Stimulated activated CD4-positive, alpha-beta T cell treated with anti-CD3 and anti-CD28 coated beads, Interleukin-2, amount 100 ng/mL, for 48 hours (primary cell): ENCODE results near the gene TSPAN17.

Experiments
- DNase-seq, 2 donors: peaks; one replicate each; pipeline ENCODE4 v3.0.0-alpha.2; 2020

Gene TSPAN17

DNA sequence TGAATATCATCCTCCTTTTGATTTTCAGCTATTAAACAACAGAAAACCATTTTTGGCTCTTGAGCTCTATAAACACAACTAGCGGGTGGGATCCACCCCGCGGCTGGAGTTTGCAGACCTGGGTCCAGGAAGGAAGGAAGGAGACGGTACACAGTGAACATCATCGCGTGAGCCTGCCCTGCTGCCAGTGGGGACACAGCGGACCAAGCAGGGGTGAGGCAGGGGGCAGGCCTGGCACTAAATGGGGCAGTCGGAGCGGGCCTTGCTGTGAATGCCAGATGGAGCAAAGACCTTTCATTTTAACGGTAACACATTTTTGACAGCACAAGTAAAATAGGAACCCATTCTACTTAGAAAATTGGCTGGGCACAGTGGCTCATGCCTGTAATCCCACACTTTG lies 14.4 kb downstream of the TSPAN17 start:
- DNase-seq: no peak

DNA sequence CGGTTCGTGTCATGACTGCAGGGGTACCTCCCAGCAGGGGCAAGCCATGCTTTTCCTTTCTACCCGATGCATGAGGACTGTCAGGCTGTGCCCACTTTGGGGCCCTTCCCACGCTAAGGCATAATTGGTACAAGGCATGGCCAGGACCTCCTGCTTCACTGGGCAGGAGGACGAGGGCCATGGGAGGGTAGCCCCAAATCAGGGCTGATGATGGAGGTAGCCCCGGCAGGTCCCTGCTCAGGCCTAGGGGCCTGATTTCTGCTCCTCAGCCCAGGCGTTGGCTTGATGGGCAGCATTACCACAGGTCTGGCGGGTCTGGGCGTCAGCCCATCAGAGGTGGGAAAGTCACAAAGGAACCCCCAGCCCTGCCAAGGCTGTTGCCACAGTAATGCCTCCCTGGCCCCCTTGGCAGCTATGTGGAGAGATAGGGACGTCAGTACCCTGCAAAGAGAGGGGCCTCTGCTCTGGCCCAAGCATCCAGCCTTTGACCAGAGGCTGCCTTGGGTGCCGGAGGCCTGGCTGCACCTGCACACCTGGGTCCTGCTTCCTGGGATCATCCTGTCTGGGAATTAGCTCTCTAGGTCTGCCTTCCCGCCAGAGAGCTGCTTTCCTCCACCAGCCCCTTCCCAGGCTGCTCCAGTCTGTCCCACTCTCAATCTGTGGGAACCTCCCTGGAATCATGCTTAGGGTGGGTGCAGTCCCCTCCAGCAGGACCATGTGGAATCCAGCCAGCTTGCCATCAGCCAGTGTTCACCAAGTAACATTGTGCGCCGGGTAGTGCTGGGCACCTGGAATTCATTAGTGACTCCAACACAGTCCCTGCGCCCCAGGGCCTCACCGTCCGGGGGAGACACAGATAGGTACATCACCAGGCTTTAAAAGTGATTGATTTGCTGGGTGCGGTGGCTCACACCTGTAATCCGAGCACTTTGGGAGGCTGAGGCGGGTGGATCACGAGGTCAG lies 15.4 kb downstream of the TSPAN17 start:
- no peak for DNase-seq

DNA sequence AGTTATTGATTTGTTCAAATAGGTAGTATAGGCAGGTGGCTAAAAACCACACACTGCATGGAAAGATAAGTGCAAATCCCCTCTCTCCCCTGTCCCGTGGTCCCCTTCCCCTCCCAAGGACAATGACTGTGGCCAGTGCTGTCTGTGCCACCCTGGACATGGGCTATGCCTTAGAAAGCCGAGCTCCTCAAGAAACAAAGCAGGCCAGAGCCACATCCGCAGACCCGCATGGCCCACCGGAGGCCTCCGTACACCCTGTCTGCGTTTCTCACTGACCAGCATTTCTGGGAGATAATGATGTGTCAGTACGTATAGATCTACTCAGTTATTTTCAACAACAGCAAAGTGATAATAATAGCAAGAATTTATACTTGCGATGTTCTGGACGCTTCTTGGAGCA lies 16.3 kb downstream of the TSPAN17 start:
- no peak for DNase-seq

DNA sequence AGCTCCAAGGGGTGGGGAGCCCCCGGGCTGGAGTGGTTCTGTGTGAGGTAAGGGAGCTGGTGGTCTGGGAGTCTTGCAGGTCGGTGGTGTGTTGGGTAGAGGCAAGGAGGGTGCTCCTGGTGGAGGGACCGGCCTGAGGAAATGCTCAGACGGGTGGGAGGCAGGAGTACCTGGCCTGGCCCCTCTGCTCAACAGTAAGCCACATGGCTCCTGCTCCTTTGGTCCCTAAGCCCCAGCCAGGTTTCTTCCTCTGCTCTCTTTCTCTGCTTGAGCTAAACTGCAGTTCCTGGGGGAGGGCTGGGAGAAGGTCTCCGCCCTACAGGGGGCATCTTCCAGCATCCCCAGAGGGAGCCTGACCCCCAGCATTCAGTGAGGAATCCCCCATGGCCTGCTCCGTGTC lies 17.2 kb downstream of the TSPAN17 start:
- no peak for DNase-seq

DNA sequence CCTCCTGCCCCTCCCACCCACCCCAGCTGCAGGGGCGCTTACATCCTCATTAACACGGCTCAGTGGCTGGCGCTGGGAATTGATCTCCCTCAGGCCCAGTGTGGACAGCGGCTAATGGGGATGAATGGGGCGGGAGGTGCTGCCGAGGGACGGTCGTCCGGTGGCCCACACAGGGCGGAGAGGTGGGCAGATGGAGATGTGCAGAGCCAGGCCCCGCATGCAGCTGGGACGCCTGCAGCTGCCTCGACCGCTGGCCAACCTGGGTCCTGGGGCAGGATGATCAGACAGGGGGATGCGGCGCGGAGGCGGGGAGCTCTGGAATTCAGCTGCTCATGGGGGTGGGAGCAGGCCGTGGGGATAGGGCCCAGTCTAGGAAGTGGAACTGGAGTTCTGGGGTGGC lies 17.6 kb downstream of the TSPAN17 start:
- DNase-seq: no peak

DNA sequence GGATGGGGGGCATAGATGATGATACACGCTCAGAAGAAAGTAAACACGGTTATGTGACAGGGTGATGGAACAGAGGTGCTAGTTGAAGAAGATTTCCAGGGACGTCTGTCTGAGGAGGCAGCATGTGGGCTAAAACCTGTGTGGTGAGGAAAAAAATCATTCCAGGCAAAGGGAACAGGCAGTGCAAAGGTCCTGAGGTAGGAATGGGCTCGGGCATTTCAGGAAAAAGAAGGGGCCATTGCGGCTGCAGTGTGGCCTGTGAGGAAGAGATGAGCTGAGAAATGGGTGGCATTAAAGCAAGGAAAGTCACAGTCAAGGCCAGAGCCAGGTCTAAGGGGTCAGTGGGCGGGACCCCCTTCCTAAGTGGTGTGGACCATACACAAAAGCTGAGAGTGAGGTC lies 18.2 kb downstream of the TSPAN17 start:
- DNase-seq: no peak

DNA sequence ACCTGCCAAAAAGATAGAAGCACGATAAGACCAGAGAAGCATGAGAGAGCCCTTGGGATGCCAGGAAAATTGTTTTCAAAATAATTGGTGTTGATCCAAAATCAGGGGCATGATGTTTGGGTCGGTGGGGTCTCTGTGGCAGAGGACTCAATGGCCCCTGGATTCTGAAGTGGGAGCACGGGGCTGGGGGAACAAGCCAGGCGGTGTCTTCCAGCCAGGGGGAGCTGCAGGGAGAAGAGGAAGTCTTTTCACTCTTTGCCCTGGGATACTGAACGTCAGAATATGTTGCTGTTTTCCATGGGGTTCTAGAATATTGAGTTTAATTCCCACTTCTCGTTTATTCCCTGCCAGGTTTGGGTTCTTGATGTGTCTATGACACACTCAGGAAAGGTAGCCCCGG lies 20.4 kb downstream of the TSPAN17 start:
- no peak for DNase-seq

DNA sequence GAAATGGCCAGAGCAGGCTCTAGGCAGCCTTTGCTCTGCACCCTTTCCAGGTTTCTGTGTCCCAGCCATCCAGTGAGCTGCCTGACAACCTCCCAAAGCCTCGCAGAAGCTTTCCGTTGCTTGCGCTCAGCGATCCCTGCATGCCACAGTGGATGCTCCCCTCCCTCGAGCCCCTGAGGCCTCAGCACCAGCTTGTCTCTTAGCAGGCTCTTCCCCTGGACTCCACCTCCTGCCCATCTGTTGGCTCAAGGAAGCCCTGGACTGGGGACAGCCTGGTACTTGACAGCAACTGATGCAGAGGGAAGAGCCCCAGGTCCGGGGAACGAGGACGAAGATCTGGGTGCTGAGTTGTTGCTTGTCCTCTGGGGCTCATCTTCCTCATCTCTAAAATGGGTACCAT lies 23.2 kb downstream of the TSPAN17 start:
- DNase-seq: no peak

DNA sequence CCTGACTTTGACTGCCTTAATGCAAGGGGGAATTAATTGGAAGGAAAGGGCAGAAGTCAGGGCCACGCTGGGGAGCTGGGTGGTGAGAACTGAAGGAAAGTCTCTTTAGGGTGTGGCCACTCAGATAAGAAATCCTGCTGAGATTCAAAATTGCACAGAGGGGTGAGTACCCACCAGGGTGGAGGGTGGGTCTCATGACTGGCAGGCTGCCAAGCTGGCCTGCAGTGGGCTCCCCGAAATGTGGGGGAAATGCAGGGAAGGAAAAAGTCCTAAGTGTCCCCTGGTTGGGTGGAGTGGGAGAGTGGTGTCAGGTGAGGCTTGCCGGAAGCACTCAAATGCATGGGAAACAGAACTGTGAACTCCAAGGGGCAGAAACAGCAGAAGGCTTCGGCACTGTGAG lies 24.1 kb downstream of the TSPAN17 start:
- no peak for DNase-seq

DNA sequence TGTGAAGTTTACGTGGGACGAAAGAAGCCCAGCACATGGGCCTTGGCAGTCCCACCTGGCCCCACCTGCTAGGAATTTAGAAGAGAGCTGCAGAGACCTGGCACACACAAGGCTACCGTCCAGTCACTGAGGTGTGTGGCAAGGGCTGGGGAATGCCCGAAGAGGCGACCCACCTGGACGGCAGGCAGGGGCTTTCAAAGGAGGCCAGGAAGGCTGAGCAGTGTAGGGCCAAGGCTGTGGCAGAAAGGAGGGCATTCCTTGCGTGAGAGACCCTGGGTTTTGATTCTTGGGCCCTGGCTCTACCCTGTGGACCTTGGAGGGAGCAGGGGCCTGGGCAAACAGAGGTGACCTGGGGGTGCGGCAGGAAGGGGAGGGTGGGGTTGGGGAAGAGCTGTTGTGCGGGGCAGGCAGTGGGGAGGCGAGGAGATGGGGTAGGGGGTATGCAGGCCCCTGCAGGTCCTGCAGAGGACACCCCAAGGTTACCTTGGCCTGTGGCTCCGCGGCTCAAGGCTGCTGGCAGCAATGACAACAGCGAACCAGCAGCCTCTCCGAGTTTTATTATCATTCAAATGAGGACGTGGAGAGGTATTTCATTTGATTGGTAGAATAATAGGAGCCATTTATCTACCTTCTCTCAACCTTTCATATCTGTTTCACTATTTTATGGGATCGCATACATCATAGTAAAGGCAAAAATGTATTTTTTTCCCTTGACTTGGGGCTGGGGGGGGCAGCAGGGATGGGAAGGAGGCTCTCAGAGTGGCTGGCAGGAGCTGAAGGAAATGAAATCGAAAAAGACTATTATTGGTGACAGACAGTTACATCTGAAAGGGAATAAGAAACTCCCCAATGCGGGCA lies 24.8 kb downstream of the TSPAN17 start:
- DNase-seq: no peak

DNA sequence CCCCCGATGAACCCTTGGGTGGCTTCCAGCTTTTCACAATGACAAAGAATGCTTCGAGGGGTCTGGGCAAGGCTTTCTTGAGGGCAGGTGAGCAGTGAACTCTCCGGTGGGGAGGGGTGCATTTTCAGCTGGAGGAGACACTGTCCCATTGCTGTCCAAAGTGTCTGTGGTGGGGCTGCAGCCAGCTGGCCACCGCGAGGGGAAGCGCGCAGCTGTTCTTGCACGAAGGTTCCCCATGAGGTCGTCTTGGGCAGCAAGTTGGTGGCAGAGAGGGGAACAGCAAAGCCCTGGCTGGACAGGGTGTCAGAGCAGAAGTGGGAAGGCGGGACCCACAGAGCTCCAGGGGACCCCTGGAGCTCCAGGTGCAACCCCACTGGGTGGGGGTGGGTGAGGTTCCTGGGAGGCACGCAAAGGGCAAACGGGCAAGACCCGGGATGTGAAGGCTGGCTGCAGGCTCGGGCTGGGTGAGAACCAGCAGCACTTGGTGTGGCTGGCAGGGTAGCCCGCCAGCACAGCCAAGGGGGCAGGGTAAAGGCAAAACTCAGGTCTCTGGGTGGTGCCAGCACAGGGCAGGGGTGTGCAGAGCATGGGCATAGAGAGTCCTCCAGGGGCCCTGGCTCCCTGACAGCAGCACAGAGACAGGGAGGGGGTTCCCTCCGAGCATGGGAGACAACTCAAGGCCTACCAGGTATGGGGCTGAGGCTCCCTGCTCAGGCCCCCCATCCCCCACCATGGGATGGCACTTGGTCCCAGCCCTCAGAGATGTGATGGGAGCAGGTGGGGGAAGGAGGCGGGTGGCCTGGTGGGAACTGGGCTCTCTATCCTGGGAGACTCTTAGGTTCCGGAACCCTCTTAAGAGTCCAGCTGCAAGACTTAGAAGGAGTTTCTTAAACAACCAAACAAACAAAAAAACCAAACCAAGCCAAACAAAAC lies 26.6 kb downstream of the TSPAN17 start:
- DNase-seq: no peak

DNA sequence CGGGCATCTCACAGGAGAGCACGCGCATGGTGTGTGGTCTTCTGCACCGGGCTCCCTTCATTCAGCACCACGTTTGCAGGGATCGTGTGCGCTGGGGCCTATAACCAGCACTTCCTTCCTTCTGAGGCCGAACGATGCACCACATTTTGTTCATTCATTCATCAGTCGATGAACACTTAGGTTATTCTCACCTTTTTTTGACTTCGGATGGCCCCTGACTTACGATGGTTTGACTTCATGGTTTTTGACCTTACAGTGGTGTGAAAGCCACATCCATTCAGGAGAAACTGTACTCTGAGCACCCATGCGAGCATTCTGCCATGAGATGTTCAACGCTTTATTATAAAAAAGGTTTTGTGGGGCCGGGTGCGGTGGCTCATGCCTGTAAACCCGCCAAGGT lies 27.5 kb downstream of the TSPAN17 start:
- DNase-seq: no peak

DNA sequence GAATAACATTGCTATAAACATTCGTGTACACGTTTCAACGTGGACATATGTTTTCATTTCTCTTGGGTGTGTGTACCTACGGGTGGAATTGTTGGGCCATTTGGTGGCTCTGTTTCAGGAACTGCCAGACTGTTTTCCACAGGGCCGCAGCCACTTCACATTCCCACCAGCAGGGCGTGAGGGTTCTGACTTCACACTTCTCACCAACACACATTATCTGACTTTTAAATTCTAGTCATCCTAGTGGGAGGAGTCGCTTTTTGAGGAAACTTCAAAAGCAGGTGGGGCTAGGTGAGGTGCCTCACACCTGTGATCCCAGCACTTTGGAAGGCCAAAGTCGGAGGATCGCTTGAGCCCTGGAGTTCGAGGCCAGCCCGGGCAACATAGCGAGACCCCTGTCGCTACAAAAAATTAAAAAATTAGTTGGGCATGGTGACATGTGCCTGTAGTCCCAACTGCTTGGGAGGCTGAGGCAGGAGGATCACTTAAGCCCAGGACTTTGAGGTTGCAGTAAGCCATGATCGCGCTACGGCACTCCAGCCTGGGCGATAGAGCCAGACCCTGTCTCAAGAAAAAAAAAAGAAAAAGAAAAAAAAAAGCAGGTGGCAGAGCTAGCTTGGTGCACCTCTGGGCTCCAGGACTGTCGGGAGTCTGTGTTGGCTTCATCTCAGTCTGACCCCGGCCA lies 28.5 kb downstream of the TSPAN17 start:
- DNase-seq: no peak

DNA sequence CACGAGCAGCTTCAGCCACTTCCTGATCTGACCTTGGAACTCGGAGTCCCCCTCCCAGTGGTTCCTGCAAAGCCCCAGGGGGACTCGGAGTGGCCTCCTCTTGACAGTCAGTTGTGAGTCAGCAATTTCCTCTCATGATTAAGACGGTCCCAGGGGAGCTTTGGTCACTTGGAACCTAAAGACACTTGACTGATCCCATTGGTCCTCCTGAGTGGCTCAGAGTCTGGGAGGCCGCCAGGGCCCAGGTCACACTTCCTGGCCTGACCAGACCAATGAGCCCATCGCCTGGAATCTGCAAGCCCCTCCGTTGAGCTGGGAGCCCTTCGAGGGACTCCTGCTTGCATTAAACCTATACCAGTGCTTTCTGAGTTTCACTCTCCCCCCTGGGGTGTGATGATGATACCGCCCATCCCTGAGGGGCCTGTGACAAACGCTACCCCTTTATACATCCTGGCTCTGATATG lies 29.1 kb downstream of the TSPAN17 start:
- DNase-seq: no peak

DNA sequence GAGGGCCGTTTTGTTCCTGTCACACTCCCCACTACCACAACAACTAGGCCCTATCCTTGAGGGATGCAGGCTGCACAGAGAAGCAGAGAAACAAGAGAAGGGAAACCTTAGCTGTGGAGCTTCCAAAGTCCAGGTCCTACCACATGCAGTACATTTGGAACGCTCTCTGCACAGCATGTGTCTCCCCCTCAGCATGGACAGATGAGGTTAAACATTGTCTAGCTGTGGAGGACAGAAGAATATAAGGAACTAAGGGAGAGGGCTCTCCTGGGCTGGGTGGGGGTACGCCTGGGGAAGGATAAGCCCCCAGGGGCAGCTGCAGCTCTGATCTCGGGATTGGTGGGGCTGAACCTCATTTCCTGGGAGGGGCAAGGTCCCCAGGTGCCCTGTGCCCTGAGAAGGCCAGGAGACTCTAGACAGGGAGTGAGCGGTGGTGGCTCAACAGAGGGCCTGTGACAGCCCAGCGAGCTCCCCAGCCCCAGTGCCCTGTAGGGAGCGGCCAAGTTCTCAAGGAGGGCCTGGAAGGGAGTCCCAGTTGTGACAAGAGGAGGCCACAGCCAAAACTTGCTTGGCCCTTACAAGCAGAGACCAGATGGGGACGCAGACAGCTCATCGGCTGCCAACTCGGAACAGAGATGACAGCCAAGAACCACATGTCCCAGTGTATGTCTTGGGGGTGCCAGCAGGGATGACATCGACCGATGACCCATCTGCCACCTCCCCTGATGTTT lies 30.1 kb downstream of the TSPAN17 start:
- DNase-seq: no peak

DNA sequence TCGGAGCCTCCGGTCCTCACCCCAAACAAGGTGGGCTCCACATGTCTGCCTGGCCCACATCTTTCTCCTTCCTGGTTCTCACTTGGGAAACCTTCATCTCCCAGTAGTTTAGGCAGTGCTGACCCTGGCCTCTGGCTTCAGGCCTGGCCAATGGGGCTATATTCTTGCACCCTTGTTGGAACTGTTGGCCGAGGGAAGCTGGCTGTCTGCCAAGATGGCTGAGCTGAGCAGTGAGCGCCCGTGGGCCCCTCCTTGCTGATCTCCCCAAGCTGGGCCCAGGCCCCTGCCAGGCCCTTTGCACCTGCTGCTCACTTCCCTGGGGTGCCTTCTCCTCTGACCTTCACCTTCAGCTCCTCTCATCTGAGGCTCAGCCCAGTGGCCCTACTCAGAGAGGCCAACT lies 31.3 kb downstream of the TSPAN17 start:
- DNase-seq: no peak

DNA sequence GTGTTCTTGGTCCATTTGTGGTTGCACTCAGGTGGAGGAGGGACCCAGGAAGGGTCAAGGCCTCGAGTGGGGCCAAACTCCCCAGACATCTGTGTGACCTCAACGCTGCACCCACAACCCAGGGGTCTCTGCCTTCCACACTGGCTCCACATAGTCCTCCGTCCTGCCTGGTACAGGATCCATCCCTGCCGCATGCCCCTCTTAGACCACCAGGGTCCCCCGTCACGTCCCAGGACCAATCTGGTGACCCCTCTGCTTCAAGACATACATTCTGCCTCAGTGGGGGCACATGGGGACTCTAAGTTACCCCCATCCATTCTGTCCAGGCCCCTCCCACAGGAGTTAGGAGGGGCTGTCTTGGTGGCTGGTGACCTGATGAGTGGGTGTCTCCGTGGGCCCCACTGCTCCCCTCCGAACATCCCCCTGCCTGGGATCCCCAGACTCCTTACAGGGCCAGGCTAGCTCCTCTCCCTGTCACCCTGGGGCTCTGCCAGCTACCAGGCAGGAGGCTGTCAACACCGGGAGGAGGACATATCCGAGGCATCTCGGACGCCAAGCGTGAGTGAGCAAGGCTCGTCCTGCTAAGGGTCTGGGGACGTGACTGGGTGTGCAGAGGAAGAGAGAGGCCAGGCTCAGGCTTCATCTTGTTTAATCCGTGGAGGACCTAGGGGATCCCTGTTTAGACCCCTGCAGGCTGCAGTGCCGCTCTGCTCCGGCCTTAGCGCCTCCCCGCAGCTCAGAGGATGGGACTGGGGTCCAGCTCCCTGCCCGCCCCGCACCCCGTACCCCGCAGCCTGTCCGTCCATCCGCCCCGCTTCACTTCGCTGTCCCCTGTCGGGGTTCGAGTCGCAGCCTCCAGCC lies 32.3 kb downstream of the TSPAN17 start:
- DNase-seq: no peak

DNA sequence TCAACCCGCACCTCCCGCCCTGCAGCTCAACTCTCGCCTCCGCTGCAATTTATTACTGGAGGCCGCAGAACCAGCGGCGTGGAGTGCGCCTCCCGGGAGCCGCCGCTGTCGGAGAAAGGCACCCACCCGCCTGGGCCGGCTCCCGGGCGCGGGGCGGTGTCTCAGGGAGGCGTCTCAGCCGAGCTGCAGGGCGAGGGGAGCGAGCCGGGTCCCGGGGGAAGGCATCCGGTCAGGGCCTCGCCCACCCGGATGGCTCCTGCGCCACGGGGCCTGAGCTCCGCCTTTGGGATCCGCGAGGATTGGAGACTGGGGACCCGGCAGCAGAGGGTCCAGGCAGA lies 32.9 kb downstream of the TSPAN17 start:
- no peak for DNase-seq

DNA sequence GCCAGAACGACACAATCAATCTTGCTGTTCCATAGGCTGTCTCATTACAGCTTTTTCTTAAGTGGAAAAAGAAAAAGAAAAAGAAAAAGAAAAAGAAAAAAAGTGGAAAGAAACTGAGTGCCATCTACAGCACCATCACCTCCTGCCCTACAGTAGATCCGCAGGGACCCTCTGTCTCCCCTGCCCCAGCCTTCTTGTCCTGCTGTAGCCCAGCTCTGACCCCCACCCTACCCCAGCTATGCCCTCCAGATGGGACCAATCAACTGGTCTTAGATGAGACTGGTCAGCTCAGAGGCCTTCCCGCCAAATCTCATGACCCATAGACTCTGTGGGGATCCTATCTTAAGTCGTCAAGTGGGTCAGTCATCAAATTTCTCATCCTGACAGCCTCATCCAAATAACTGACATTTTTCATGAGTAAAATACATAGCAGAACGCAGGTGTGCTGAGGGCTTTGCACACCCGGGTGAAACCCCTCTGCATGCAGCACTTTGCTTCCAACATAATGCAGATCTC lies 34.8 kb downstream of the TSPAN17 start:
- DNase-seq: no peak

DNA sequence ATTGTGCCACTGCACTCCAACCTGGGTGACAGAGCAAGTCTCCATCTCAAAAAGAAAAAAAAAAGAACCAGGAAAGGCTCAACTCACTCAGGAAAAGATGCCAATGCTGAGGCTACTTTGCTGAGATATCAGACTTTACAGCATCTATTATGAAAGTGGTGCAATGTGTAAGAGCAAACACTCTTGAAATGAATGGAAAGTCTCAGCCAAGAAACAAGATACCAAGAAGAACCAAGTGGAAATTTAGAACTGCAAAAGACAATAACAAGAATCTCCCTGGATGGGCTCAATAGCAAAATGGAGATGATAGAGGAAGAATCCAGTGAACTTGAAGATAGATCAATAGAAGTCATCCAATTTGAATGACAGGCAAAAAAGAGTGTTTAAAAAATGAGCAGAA lies 37.7 kb downstream of the TSPAN17 start:
- no peak for DNase-seq
